Ovary (tissue), 9 donors: ENCODE results near the gene PTPRN2. TPM values are rescaled to one million over a fixed set of nuclear protein-coding genes. Genes with fewer than 3 reads are reported as not detected.
"Not testable (repeated sequence)": the region's sequence is repeated elsewhere in the genome, so short reads cannot be mapped to it uniquely, and the experiment has no call there.

Experiments
- DNase-seq, 5 donors: peaks; one replicate each; pipeline ENCODE4 v3.0.0-alpha.2; 2019 to 2020
- H3K27ac ChIP-seq, 2 donors: fragments of 200-600 bp; one replicate each; pipeline versions ENCODE4 v1.5.1 to v1.8.0; 2019 to 2022
- H3K27me3 ChIP-seq: fragments of 200-600 bp; one replicate; pipeline ENCODE4 v1.8.0; 2022
- H3K36me3 ChIP-seq: fragments of 200-600 bp; sonication (generic); one replicate; pipeline ENCODE4 v1.5.1; 2019
- H3K4me1 ChIP-seq: one replicate; pipeline ENCODE4 v1.8.1; 2013; ENCODE audit warnings: mild to moderate bottlenecking, moderate library complexity; ENCODE audit not compliant: insufficient read depth
- H3K4me3 ChIP-seq: fragments of 200-600 bp; sonication (generic); one replicate; pipeline ENCODE4 v1.5.1; 2017
- H3K9me3 ChIP-seq, 2 donors: fragments of 200-600 bp in 1 of 2; sonication (generic) in 1 of 2; one replicate each; pipeline versions ENCODE4 v1.5.1 to v1.8.1; 2013 to 2019; ENCODE audit warnings: mild to moderate bottlenecking in 1 of 2, moderate library complexity in 1 of 2
- EP300 ChIP-seq: sonication (generic); formaldehyde crosslinking; IDR thresholded peaks from one replicate; pipeline ENCODE4 v1.6.1; 2017; ENCODE audit warnings: antibody characterized with exemption
- POLR2A ChIP-seq: fragments of 450-650 bp; IDR thresholded peaks from one replicate; pipeline ENCODE4 v1.6.1; 2017; ENCODE audit warnings: antibody characterized with exemption, mild to moderate bottlenecking, moderate library complexity
- WGBS, 3 donors: extraction: QIAGEN DNeasy Blood & Tissue Kit in 1 of 3; methylation state at CpG; one replicate each; pipeline versions ENCODE4 v1.1.5 to v1.1.7; 2013 to 2017; 5-methylcytosine and 5-hydroxymethylcytosine counted together
- intact Hi-C, 4 donors: fragments of 100-400 bp; cut with DNase I; formaldehyde crosslinking; loops; one replicate each; pipeline versions ENCODE4 v1.11.0 to v1.15.1; 2022 to 2023
- polyA plus RNA-seq, 2 donors: library from polyadenylated mRNA; stranded (reverse); fragments of 200-250 nt in 1 of 2; fragments of 350-450 nt in 1 of 2; fragmentation: Illumina TruSeq in 1 of 2; extraction: RNeasy Lipid Tissue Mini Kit (QIAGEN cat#74804) in 1 of 2; gene quantifications; one replicate each; pipeline ENCODE4 v1.2.3, GENCODE V29; 2013 to 2014
- total RNA-seq, 7 donors: library from RNA; depleted of rRNA in 2 of 7; stranded (reverse); fragments of >200 nt in 2 of 7; fragmentation: NEBNext Ultra II Directional in 3 of 7; extraction: Animal tissue kit (Norgen Biotek cat#: 25700) in 3 of 7; gene quantifications; one replicate each; pipeline versions ENCODE4 v1.1.0 to v1.2.4, GENCODE V29; 2016 to 2023
- TF ChIP-seq, protein P1 (sequence below), 3 donors: fragments of 450-650 bp in 2 of 3; fragments of 200-600 bp in 1 of 3; IDR thresholded peaks; one replicate each; pipeline versions ENCODE4 v1.5.1 to v1.8.0; 2016 to 2022; ENCODE audit warnings: antibody characterized with exemption in 3 of 3, mild to moderate bottlenecking in 1 of 3
- donor health status: DM: no; HTN: no; CAD: no; lungs with moderate emphysema.
- donor health status: DM: no; HTN: no; CAD: no.
- donor health status: Bipolar disorder and iron deficiency.
- donor health status: DM: yes; HTN: yes; CAD: no.
- donor health status: DM: no; HTN: no; CAD: no.
- donor health status: DM: yes; HTN: yes; CAD: no.

The PTPRN2 gene
- total and polyA plus RNA-seq, 9 donors, result 3.5 to 11.1 (median 5.9) TPM

- peak in 1 of 5 donors; percentile 9 for DNase-seq
- Histone ChIP-seq H3K4me1 (no peaks in the 10 kb centered on the region), H3K27ac (no peak overlapping the region), H3K36me3 (no peaks in the 10 kb centered on the region), H3K9me3 (no peaks in the 10 kb centered on the region), H3K27me3 (no peaks in the 10 kb centered on the region), H3K4me3 (no peak overlapping the region)
- intact Hi-C loops, result no loop called here
- TF ChIP-seq POLR2A (no peak), EP300 (no peak)
- TF ChIP-seq, protein P1, sequence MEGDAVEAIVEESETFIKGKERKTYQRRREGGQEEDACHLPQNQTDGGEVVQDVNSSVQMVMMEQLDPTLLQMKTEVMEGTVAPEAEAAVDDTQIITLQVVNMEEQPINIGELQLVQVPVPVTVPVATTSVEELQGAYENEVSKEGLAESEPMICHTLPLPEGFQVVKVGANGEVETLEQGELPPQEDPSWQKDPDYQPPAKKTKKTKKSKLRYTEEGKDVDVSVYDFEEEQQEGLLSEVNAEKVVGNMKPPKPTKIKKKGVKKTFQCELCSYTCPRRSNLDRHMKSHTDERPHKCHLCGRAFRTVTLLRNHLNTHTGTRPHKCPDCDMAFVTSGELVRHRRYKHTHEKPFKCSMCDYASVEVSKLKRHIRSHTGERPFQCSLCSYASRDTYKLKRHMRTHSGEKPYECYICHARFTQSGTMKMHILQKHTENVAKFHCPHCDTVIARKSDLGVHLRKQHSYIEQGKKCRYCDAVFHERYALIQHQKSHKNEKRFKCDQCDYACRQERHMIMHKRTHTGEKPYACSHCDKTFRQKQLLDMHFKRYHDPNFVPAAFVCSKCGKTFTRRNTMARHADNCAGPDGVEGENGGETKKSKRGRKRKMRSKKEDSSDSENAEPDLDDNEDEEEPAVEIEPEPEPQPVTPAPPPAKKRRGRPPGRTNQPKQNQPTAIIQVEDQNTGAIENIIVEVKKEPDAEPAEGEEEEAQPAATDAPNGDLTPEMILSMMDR (IDR thresholded peaks at IDR 0.05), result no peak
- 64 to 66% (median 65%) methylated on average over 12 of the region's 12 CpGs for WGBS, 3 donors
Observed at GRCh38 chr7:157502701-157503111, 1084.9 kb downstream of the PTPRN2 start.

- Histone ChIP-seq H3K27ac (no peak overlapping the region), H3K27me3 (no peaks in the 10 kb centered on the region), H3K4me1 (no peaks in the 10 kb centered on the region), H3K36me3 (no peaks in the 10 kb centered on the region), H3K9me3 (no peaks in the 10 kb centered on the region), H3K4me3 (no peak overlapping the region)
- peak in 1 of 5 donors; percentile 7 for DNase-seq
- 83 to 87% (median 86%) methylated on average over 22 of the region's 22 CpGs for WGBS, 3 donors
- no peak for TF ChIP-seq POLR2A
- no peak for TF ChIP-seq EP300
- TF ChIP-seq, protein P1 (IDR thresholded peaks at IDR 0.05), result no peak
- intact Hi-C loops, result no loop called here
Observed at GRCh38 chr7:157501581-157501980, 1086.0 kb downstream of the PTPRN2 start.

- whole genome bisulfite sequencing, 3 donors, result 94 to 97% (median 96%) methylated on average over 13 to 31 of the region's 45 CpGs
- DNase-seq, result peak in 1 of 5 donors; percentile 3
- H3K27ac ChIP-seq, intact Hi-C loops, H3K4me3 ChIP-seq, H3K9me3 ChIP-seq, H3K36me3 ChIP-seq, H3K27me3 ChIP-seq, H3K4me1 ChIP-seq: not testable (repeated sequence)
Observed at GRCh38 chr7:157500989-157501540, 1086.6 kb downstream of the PTPRN2 start.

DNA sequence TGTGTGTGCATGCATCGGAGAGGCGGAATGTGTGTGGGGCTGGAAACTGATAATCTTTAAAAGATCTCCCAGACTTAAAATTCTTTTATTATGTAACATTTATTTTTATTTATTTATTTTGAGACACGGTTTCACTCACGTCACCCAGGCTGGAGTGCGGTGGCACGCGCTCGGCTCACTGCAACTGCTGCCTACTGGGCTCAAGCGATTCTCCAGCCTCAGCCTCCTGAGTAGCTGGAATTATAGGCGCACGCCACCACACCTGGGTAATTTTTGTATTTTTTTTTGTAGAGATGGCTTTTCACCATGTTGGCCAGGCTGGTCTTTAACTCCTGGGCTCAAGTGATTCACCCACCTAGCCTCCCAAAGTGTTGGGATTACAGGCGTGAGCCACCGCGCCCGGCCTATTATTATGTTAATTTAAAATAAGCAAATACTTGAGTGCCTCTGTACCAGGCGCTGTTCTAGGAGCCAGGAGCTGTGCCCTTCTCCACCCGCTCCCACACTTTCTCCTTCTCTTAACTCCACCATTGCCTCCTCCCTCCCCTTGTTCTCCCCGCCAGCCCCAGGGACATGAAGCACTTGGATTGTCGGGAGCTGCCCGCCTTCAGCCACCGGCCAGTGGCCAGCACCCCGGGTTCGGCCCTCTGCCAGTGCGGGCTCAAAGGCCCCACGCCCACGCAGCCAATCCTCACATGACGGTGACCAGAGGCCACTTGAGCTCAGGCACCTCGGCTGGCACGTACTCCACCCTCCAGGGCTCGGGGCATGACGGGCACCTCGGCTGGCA lies 1087.3 kb downstream of the PTPRN2 start:
- 85 to 88% (median 87%) methylated on average over 32 of the region's 32 CpGs for WGBS, 3 donors
- intact Hi-C loops, result no loop called here
- H3K4me3 ChIP-seq, result no peak overlapping the region
- H3K27me3 ChIP-seq, result no peaks in the 10 kb centered on the region
- no peaks in the 10 kb centered on the region for H3K36me3 ChIP-seq
- peak in 1 of 5 donors; percentile 11 for DNase-seq
- no peak overlapping the region for H3K27ac ChIP-seq
- no peaks in the 10 kb centered on the region for H3K9me3 ChIP-seq
- TF ChIP-seq POLR2A (no peak), EP300 (no peak)
- TF ChIP-seq, protein P1 (IDR thresholded peaks at IDR 0.05), result no peak
- H3K4me1 ChIP-seq, result no peaks in the 10 kb centered on the region

GRCh38 chr7:157499835-157500153 lies 1087.8 kb downstream of the PTPRN2 start:
- DNase-seq, result peak in 1 of 5 donors; percentile 9
- TF ChIP-seq EP300 (no peak), POLR2A (no peak)
- Histone ChIP-seq H3K27ac (no peak overlapping the region), H3K36me3 (no peaks in the 10 kb centered on the region), H3K27me3 (no peaks in the 10 kb centered on the region), H3K9me3 (no peaks in the 10 kb centered on the region), H3K4me3 (no peak overlapping the region), H3K4me1 (no peaks in the 10 kb centered on the region)
- intact Hi-C loops, result no loop called here
- 79 to 89% (median 83%) methylated on average over 9 of the region's 9 CpGs for WGBS, 3 donors
